VCaP (cell line): Measurements from ENCODE around the gene DUSP5.

Experiments
- H3K27ac ChIP-seq: fragments of 450-650 bp; 2 replicates; pipeline ENCODE4 v1.5.1; 2017
- TF ChIP-seq, protein P1 (sequence below): fragments of 450-650 bp; conservative IDR thresholded peaks from 2 replicates; pipeline ENCODE4 v1.5.1; 2017; ENCODE audit warnings: mild to moderate bottlenecking, moderate library complexity

DUSP5 gene

DNA sequence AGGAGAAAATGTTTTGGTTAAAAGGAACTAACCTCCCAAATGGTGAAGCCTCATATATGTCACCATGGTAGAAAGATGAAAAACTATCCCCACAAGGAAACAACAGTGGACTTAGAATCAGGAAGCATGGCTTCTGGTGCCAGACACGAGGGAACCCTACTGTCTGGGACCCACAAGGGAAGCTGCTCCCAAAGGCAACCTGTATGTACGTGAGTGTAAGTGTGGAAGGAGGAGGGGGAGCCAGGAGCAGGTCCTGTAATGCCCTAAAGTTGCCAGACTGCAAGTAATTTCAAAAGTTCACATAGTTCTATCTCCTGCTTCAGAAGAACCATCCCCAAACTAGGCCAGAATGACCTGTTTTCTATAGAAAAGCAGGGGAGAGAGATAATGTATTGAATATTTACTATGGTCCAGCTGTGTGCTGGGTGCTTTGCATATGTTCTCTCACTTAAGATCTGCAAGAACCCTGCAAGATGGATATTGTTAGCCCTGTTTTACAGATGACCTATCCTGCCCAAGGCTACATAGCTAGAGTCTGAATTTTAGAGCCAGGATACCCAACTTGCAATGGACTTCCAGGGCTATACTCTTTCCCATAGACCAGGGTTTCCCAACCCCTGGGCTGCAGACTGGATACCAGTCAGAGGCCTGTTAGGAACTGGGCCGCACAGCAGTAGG lies 19.2 kb downstream of the DUSP5 start:
- H3K27ac ChIP-seq: no peak overlapping the region
- TF ChIP-seq, protein P1, sequence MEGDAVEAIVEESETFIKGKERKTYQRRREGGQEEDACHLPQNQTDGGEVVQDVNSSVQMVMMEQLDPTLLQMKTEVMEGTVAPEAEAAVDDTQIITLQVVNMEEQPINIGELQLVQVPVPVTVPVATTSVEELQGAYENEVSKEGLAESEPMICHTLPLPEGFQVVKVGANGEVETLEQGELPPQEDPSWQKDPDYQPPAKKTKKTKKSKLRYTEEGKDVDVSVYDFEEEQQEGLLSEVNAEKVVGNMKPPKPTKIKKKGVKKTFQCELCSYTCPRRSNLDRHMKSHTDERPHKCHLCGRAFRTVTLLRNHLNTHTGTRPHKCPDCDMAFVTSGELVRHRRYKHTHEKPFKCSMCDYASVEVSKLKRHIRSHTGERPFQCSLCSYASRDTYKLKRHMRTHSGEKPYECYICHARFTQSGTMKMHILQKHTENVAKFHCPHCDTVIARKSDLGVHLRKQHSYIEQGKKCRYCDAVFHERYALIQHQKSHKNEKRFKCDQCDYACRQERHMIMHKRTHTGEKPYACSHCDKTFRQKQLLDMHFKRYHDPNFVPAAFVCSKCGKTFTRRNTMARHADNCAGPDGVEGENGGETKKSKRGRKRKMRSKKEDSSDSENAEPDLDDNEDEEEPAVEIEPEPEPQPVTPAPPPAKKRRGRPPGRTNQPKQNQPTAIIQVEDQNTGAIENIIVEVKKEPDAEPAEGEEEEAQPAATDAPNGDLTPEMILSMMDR: no peak

DNA sequence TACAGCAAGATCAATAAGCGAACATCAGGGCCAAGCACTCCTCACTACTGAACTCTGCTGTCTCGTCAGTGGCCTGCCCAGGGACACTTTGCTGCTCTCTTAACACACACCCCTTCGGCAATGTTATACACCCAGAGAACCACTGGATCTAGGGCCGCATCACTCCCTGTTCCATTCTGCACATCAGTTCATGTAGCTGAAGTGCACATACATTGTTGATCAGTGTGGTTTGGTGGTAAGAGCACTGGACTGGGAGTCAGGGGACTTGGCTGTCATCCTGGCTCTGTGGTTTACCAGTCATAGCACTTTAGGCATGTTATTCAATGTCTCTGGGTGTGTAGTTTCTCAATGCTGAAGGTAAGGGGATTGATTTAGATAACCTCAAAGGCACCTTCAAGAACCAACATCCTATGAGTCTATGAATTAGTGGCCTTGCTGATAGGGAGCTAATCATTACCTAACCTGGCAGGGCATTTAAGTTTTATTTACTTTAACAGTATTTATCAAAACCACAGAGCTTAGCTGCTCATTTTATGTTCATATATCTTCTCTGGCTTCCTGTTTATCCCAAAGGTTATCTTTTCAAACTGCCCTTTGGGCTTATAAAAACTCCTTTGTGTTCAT lies 24.8 kb downstream of the DUSP5 start:
- peak overlapping the region; percentile 81 for H3K27ac ChIP-seq
- TF ChIP-seq, protein P1: no peak

DNA sequence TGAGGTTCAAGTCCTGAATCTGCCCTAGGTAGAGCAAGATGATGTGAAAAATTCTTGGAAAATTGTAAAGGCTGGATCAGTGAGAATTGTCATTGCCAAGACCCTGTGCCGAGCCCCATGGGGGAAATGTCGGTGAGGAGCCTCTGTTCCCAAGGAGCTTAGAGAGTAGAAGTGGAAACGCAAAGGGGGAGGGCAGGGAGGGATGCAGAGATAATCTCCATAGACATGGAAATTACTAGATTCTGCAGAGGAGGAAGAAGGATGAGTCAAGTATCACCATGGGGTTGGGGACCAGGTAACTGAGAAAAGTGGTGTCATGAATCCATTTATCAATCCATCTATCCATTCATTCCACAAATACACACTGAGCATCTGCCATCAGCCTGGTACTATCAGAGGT lies 26.0 kb downstream of the DUSP5 start:
- TF ChIP-seq, protein P1: no peak
- H3K27ac ChIP-seq: peak overlapping the region; percentile 81

DNA sequence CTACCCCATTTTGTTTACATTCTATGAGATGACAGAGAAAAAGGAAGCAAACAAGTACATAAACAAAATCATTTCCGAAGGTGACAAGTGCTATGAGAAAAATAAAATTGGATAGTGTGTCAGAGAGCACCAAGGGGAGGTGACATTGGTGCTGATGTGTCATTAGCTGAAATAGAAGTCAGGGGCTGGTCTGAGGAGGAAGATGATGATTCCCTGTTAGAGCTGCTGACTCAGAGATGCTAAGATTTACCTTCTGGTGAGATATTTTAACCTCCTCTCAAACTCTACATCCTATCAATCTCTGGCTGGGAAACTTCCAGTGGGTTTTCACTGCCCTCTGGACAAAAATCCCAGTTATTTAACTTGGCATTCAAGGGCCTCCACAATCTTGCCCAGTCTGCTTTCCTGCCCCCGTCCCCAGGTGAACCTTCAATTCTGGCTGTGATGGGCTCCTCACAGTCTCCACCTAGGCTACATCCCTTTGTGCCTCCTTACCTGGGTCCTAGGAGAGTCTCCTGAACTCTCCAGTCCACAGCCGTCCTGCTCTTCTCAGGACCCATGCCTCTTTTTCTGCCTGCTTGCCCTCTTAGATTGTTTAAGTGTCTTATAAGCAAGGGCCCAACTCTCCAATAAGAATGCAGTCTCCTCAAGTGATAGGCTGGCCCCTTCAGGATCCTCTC lies 26.6 kb downstream of the DUSP5 start:
- TF ChIP-seq, protein P1: no peak
- H3K27ac ChIP-seq: peak overlapping the region; percentile 7; the same call in 1 of the 2 replicates

DNA sequence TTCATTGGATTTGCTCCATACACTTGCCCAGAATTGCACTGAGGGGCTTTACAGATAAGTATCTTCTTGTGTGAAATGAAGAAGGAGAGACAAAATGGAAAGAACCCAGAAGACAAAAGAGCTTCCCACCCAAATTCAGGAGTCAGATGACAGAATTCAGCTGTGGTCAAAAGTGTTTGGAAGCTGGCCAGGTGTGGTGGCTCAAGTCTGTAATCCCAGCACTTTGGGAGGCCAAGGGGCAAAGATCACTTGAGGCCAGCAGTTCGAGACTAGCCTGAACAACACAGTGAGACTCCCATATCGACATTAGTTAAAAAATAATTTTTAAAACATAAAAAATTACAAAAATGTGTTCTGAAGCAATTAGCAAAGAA lies 27.1 kb downstream of the DUSP5 start:
- H3K27ac ChIP-seq: peak overlapping the region; percentile 7; the same call in 1 of the 2 replicates
- TF ChIP-seq, protein P1: no peak

DNA sequence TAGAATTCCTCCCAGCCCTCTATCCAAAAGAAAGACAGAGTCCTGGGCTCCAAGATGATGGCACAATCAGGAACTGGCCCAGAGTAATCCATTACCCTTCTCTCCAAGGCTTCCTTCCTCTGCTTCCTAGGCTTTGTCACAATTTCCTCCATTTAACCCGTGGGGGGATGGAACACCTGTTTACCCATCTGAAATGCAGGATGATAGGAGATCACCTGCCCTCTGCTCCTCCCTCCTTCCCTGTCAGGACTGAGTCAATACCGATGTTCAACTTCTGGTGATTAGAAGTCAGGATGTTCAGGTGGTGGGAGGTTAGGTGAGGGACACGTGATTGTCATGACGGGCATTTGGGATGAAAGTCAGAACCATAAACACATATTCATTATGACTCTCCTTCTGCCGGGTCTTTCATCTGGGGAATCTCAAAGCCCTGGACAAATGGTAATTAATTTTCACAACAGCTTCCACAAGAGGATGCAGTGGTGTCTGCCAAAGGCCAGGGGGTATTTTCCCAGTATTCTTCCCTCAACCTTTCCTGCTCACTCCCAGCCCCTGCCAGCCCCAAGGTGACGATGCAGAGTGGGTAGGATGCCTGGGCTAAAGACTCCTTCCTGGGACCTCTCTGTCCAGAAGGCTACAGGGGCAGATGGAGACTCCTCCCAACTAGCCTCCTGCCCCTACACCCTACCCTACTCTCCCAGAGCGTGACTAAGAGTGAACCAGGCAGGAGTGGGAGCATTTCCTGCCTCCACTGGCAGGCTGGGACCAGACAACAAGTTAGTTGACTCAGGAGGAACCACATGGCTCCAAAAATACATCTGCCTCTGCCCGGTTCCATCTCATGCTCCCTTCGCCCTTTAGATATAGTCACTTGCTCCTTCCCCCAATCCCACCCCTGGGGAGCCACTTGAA lies 27.9 kb downstream of the DUSP5 start:
- TF ChIP-seq, protein P1: no peak
- H3K27ac ChIP-seq: no peak overlapping the region

DNA sequence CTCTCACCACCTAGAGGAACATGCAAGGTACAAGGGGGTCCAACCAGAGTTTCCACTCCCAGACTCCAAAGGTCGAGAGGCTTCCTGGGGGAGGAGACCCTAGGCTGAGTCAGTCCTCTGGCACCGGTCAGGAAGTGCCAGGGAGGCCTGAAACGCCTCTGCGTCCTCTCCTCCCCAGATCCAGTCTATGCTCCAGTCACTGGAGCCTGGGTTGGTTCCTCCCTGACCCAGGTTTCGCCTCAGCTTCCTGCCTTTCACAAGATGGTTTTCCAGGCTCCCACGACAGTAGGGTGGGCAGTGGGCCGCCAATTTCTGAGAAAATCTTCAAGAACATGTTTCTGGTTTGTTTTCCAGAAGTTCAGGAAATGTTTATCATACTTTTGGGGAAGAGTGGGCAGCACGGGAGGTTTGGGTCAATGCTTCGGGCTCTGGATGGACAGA lies 30.0 kb downstream of the DUSP5 start:
- TF ChIP-seq, protein P1: no peak
- no peak overlapping the region for H3K27ac ChIP-seq
